Measurements from ENCODE around the gene CCDC92B. TPM values are rescaled to one million over a fixed set of nuclear protein-coding genes. Genes with fewer than 3 reads are reported as not detected.

The CCDC92B gene
- total RNA-seq, 1 experiment from 2014 or later = 0.66 TPM

- no peaks in the 10 kb centered on the region for H3K9me3 ChIP-seq
- BruUV-seq (replicated peaks) = no TSS peak
- Mint-ChIP-seq H3K27me3 (ENCODE audit: insufficient read depth, unreplicated experiment) (peaks cover 12% of the 10 kb centered on the region), H3K36me3 (ENCODE audit: insufficient read depth, unreplicated experiment) (no peaks in the 10 kb centered on the region), H3K27ac (ENCODE audit: unreplicated experiment) (no peak overlapping the region), H3K4me1 (ENCODE audit: low read depth, unreplicated experiment) (no peaks in the 10 kb centered on the region), H3K9me3 (ENCODE audit: unreplicated experiment) (no peaks in the 10 kb centered on the region), H3K4me3 (ENCODE audit: unreplicated experiment) (peak overlapping the region; percentile 78)
- H3K4me3 ChIP-seq (ENCODE audit: low read depth, low read length) = peak overlapping the region; percentile 48
- DNase-seq = peak; percentile 44 to 55
- peaks cover 5% of the 10 kb centered on the region; the same call in 1 of the 2 replicates for H3K4me1 ChIP-seq
- H3K27me3 ChIP-seq (replicated peaks; ENCODE audit: control insufficient read depth, insufficient read depth, low read length) = no peaks in the 10 kb centered on the region; the same call in 1 of the 2 replicates
- ChIA-PET POLR2A (no interaction called here), CTCF (interaction anchor here (1.2 kb wide), 1 partner anchor 30 kb away, joined by 3 read pairs; no protein-coding TSS in a partner anchor)
- TF ChIP-seq, protein P1, sequence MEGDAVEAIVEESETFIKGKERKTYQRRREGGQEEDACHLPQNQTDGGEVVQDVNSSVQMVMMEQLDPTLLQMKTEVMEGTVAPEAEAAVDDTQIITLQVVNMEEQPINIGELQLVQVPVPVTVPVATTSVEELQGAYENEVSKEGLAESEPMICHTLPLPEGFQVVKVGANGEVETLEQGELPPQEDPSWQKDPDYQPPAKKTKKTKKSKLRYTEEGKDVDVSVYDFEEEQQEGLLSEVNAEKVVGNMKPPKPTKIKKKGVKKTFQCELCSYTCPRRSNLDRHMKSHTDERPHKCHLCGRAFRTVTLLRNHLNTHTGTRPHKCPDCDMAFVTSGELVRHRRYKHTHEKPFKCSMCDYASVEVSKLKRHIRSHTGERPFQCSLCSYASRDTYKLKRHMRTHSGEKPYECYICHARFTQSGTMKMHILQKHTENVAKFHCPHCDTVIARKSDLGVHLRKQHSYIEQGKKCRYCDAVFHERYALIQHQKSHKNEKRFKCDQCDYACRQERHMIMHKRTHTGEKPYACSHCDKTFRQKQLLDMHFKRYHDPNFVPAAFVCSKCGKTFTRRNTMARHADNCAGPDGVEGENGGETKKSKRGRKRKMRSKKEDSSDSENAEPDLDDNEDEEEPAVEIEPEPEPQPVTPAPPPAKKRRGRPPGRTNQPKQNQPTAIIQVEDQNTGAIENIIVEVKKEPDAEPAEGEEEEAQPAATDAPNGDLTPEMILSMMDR (IDR thresholded peaks at IDR 0.05; ENCODE audit: insufficient read depth in 1 of 2, low read depth in 1 of 2, low read length in 1 of 2, severe bottlenecking in 1 of 2, unreplicated experiment in 1 of 2) = no peak
- no peaks in the 10 kb centered on the region for H3K36me3 ChIP-seq (ENCODE audit: control insufficient read depth, insufficient read depth, low read length)
- intact Hi-C loops (cut with micrococcal nuclease; ENCODE audit: unreplicated experiment) = no loop called here
Measured at GRCh38 chr17:2755891-2756724, 6.7 kb upstream of the CCDC92B start.

DNA sequence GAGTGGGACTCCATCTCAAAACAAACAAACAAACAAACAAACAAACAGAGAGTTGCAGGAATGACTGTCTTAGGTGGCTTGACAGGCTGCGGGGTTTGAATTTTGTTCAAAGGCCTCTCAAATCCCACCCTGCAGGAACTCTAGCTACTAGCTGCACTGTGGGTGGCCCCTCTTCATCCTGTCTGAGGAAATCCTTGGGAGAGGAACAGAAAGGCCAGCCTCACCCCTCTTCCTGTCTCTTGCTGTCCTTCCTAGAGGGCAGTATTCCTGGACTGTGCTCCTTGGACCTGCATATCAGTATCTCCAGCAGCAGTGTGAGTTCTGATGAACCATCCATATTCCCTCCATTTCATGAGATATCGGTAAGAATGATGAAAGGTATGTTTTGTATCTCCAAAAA, 2.0 kb upstream of the CCDC92B start:
- ChIA-PET POLR2A (no interaction called here), CTCF (no interaction called here)
- TF ChIP-seq, protein P1 (IDR thresholded peaks at IDR 0.05; ENCODE audit: insufficient read depth in 1 of 2, low read depth in 1 of 2, low read length in 1 of 2, severe bottlenecking in 1 of 2, unreplicated experiment in 1 of 2) = no peak
- Mint-ChIP-seq H3K27ac (ENCODE audit: unreplicated experiment) (no peak overlapping the region), H3K27me3 (ENCODE audit: insufficient read depth, unreplicated experiment) (peaks cover 13% of the 10 kb centered on the region), H3K4me3 (ENCODE audit: unreplicated experiment) (no peak overlapping the region), H3K36me3 (ENCODE audit: insufficient read depth, unreplicated experiment) (no peaks in the 10 kb centered on the region), H3K4me1 (ENCODE audit: low read depth, unreplicated experiment) (no peaks in the 10 kb centered on the region), H3K9me3 (ENCODE audit: unreplicated experiment) (no peaks in the 10 kb centered on the region)
- no TSS peak for BruUV-seq (replicated peaks)
- DNase-seq = no peak
- Histone ChIP-seq H3K36me3 (ENCODE audit: control insufficient read depth, insufficient read depth, low read length) (no peaks in the 10 kb centered on the region), H3K9me3 (no peaks in the 10 kb centered on the region), H3K4me3 (ENCODE audit: low read depth, low read length) (no peak overlapping the region), H3K27me3 (replicated peaks; ENCODE audit: control insufficient read depth, insufficient read depth, low read length) (no peaks in the 10 kb centered on the region; the same call in 1 of the 2 replicates), H3K4me1 (peaks cover 8% of the 10 kb centered on the region)
- intact Hi-C loops (cut with micrococcal nuclease; ENCODE audit: unreplicated experiment) = no loop called here

GRCh38 chr17:2750721-2751120, 1.3 kb upstream of the CCDC92B start:
- intact Hi-C loops (cut with micrococcal nuclease; ENCODE audit: unreplicated experiment) = no loop called here
- Mint-ChIP-seq H3K27me3 (ENCODE audit: insufficient read depth, unreplicated experiment) (peaks cover 12% of the 10 kb centered on the region), H3K27ac (ENCODE audit: unreplicated experiment) (no peak overlapping the region), H3K9me3 (ENCODE audit: unreplicated experiment) (no peaks in the 10 kb centered on the region), H3K4me3 (ENCODE audit: unreplicated experiment) (no peak overlapping the region), H3K4me1 (ENCODE audit: low read depth, unreplicated experiment) (no peaks in the 10 kb centered on the region), H3K36me3 (ENCODE audit: insufficient read depth, unreplicated experiment) (no peaks in the 10 kb centered on the region)
- Histone ChIP-seq H3K4me3 (ENCODE audit: low read depth, low read length) (no peak overlapping the region), H3K27me3 (replicated peaks; ENCODE audit: control insufficient read depth, insufficient read depth, low read length) (no peaks in the 10 kb centered on the region; the same call in 1 of the 2 replicates), H3K4me1 (peaks cover 4% of the 10 kb centered on the region; the same call in 1 of the 2 replicates), H3K9me3 (no peaks in the 10 kb centered on the region), H3K36me3 (ENCODE audit: control insufficient read depth, insufficient read depth, low read length) (no peaks in the 10 kb centered on the region)
- POLR2A ChIA-PET = no interaction called here
- DNase-seq = no peak
- TF ChIP-seq, protein P1 (IDR thresholded peaks at IDR 0.05; ENCODE audit: insufficient read depth in 1 of 2, low read depth in 1 of 2, low read length in 1 of 2, severe bottlenecking in 1 of 2, unreplicated experiment in 1 of 2) = no peak
- no TSS peak for BruUV-seq (replicated peaks)
- CTCF ChIA-PET = no interaction called here

All from Caco-2 (cell line).